NCI-H2227 (cell line): ENCODE results near the gene METTL25.

Experiments used
- DNase-seq: peaks from one replicate; lab custom pipeline; 2025; ENCODE audit not compliant: unreplicated experiment; lab: John Stamatoyannopoulos, UW

METTL25 gene

GRCh38 chr12:82468563-82468962 is 110.2 kb downstream of the METTL25 start:
- no peak for DNase-seq

DNA sequence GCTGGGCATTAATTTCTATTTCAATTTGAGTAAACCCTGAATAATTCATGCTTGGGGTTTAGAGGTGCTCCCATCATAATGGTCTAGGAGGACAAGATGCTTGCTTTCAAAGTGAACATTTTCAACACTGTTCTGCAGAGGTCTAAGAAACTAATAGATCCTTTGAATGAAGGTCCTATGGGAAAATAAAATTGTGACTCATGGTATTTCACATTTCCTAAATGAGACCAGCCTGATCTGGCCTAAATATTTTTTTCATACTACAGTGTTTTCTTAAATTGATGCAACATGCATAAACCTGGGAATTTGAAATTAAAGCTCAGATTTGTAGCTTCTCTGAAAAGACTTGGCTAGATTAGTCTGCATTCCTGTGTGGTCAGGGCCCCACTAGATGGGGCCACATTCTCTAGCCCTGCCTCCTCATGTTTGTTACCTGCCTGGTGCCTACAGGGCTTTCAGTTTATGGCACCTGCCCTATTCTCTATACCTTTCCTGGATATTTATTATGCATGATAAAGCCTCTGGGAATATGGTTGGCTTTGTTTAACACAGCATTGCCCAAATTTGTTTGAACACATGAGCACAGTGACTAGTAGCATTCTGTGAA is 112.7 kb downstream of the METTL25 start:
- DNase-seq = no peak

DNA sequence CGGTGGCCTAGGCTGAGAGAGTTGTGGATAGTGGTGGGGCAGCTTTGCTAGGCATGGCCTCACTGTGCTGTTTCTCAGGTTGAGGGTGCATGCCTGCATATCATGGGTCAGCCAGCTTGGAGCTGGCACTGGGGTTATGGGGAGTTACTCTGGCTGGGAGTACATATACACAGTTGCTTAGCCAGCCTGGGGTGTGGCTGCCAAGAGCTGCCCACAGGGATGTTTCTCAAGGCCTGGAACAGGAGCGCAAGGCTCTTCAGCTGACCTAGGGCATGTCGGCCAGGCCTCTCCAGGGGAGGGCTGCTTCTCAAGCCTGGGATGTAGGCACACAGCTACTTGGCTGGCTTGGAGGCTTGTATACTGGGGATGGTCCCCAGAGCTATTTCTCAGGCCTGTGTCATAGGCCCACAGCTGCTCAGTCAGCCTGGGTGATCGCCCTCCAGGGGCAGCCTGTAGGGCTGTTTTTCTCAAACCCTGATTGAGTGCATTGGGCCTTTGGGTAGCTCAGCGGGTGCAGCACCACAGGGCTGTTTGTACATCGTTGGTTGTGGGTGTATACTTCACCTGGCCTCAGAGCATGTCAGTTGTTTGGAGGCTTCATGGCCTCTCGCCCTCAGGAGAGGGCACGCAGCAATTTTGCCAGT is 114.9 kb downstream of the METTL25 start:
- no peak for DNase-seq

- no peak for DNase-seq
Observed at GRCh38 chr12:82474181-82474797, 116.0 kb downstream of the METTL25 start.

DNA sequence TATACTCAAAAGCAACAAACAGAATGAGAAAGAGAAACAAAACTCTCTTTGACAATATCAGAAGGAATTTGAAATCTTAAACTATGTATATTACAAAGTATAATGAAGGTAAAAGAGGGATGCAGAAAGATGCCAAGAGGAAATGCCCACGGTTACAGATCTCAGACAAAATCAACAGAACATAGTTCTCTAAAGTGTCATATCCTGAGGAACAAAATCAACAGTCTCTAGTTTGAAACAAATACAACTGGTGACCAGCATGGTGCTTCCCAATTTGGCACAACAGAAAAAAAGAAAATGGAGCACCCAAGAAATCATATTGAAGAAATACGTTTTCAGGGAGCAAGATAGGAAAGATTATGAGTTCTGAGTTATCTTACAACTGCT is 116.5 kb downstream of the METTL25 start:
- DNase-seq = no peak

- DNase-seq = no peak
Observed at GRCh38 chr12:82475211-82475610, 116.9 kb downstream of the METTL25 start.

GRCh38 chr12:82476511-82476910 is 118.2 kb downstream of the METTL25 start:
- DNase-seq = no peak

DNA sequence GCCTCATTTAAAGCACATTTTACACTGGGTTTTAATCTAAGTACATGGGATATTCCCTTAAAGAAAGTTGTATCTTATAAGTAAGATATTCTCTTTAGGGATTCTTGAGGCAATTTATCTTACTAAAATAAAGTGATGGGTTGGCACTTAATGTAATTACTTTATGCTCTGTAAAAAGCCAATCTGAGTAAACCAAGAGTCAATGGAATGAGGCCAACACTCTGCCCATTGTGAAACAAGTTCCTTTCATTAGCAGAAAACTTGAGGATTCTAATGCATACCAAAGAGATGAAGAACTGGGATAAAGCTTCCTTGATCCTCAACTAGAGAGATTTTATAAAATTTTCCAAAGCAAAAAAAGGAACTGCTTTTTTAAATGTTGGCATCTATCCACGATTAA is 121.2 kb downstream of the METTL25 start:
- DNase-seq = no peak

- DNase-seq = no peak
Observed at GRCh38 chr12:82480606-82481005, 122.3 kb downstream of the METTL25 start.

DNA sequence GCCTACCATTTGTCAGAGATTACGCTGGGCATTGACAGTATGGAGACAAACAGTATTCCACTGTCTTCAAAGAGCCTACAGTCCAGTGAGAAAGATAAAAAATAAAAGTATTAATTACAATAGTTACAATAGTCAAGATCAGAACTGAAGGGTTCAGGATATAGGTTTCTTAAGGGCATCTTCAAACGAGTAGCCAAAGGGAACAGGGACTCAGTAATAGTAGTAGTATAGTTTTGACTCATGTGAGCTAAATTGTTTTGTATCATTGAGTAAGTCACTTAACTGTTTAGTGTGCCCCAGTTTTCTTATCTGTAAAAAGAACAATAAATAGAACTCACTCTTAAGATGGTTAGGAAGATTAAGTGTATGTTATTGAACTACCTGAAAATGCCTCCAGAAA is 123.6 kb downstream of the METTL25 start:
- no peak for DNase-seq

DNA sequence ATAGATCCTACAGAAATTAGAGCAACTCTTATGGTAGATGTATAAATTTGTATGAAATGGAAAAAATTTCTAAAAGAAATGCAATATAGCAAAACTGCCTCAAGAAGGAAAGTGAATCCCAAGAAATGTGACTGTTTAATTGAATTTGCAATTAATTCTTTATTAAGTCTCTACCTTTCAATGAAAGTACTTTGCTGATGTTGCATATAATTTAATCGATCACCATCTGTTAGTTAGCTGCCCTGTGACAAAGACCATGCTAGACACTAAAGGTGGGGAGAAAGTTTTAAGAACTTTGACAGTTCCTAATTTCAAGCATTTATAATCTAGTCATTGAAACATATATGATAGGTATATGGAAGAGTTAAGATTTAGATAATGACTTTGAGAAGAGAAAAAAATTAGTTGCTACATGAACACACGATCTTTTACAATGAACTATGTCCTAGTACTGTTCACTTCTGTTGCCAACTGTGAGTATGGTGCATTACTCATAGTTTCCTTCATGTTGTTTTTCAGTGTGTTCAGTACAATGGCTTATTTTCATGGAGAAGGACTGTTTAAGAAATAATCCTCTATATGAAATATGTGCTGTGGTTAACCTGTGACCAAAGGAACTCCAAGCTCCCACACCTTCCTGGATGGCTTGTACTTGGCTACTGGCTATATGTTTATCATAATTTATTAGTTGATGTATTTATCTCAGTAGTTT is 128.4 kb downstream of the METTL25 start:
- DNase-seq = no peak

GRCh38 chr12:82504409-82504808 is 146.1 kb downstream of the METTL25 start:
- no peak for DNase-seq

GRCh38 chr12:82505150-82505549 is 146.8 kb downstream of the METTL25 start:
- DNase-seq = no peak

DNA sequence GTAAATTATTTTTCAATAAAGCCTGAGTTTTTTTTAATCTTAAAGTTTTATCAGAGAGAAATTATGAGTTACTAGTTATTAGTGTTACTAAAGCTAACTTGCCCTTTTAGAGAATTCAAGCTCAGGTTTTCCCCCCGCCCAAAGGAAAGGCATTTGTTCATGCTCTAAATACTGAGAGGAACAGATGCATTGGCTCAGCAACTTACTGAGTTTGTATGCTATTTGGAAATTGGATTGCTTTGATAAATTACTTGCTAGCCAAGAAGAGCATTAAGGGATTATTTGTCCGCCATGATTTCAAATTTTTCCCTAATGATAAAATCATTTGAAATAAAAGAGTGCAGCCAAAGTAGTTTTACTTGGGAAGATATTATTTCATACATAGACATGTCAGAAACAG is 149.4 kb downstream of the METTL25 start:
- DNase-seq = no peak

GRCh38 chr12:82510386-82510785 is 152.1 kb downstream of the METTL25 start:
- DNase-seq = no peak

DNA sequence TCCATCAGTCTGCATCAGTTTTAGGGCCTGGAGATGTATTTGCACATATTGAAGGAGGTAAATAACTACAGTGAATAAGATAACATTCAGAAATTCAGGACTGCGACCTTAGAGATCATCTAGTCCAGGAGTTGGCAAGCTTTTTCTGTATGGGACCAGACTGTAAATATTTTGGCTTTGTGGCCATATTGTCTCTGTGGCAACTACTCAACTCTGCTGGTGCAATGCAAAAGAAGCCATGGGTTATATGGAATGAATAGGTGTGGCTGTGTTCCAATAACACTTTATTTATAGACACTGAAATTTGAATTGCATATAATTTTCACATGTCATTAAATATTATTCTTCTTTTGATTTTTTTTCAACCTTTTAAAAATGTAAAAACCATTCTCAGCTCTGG is 156.6 kb downstream of the METTL25 start:
- no peak for DNase-seq

GRCh38 chr12:82515652-82516051 is 157.3 kb downstream of the METTL25 start:
- no peak for DNase-seq

GRCh38 chr12:82517027-82517426 is 158.7 kb downstream of the METTL25 start:
- no peak for DNase-seq

- no peak for DNase-seq
Observed at GRCh38 chr12:82517808-82518207, 159.5 kb downstream of the METTL25 start.

DNA sequence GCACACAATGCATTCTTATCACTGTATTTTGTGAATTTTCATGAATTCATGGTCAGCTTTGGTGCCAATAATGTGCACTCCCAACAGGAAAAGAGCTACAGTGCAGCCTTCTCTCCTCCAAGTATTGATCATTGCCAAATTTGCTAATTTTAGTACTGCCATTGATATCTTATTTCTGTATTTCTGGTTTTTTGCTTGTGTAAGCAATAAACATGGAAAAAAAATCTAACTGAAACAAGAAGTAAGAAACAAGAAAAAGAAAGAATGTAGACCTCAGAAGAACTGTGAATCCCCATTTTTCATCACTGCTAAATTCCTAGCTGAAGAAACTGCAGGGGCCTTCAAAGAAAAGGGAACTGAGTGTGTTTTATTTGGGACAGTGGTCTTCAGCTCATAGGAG is 161.2 kb downstream of the METTL25 start:
- no peak for DNase-seq

GRCh38 chr12:82522285-82522684 is 164.0 kb downstream of the METTL25 start:
- DNase-seq = no peak

- no peak for DNase-seq
Observed at GRCh38 chr12:82522762-82523161, 164.4 kb downstream of the METTL25 start.
